ENCODE results near the gene HOXB2. TPM values are rescaled to one million over a fixed set of nuclear protein-coding genes. Genes with fewer than 3 reads are reported as not detected.
A peak's percentile ranks its signal among the peaks of the same experiment; 100 is the strongest.

The HOXB2 gene
- total and polyA plus RNA-seq, 9 of the 15 experiments (the other 6 are each of a cell fraction or from before 2014, with no cell fraction given): 2.1 to 97.7 (median 21.2) TPM

DNA sequence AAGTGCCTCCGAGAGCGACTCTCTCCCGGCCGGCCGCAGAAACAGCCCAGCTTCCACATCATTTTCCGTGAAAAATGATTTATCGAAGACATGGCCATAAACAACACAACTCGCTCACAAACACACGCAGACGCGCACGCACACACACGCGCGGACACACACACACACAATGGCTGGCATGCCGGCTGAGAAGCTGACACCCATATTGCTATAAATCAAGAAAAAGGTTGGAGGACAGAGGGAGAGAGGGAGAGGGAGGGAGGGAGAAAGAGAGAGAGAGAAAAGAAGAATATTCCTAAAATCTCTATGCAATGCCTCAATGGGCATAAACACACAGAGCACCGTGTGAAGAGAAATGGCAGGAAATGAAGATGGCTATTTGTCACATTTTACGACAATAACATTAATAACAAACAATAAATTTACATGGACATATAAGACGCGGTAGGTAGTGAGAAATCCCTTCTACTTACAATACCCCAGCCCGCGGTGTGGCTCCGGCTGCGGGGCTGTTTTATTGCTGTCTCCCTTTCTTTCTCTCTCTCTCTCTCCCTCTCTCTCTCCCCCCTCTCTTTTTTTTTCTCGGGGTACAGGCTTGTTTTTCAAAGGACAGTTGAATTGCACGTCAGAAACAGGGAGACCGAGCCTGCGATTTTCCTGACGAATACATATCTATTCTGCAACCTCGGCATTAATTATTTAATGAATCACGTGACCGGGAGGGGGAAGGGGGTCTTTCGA is 23.8 kb upstream of the HOXB2 start (continued):
- TF ChIP-seq, protein P1, sequence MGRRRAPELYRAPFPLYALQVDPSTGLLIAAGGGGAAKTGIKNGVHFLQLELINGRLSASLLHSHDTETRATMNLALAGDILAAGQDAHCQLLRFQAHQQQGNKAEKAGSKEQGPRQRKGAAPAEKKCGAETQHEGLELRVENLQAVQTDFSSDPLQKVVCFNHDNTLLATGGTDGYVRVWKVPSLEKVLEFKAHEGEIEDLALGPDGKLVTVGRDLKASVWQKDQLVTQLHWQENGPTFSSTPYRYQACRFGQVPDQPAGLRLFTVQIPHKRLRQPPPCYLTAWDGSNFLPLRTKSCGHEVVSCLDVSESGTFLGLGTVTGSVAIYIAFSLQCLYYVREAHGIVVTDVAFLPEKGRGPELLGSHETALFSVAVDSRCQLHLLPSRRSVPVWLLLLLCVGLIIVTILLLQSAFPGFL (CRISPR knock-in tag; IDR thresholded peaks at IDR 0.05): no peak
- TF ChIP-seq MAFK (IDR thresholded peaks at IDR 0.05; ENCODE audit: low read length) (peak; percentile 81), KLF16 (IDR thresholded peaks at IDR 0.05) (no peak), U2AF2 (optimal IDR thresholded peaks at IDR 0.05; ENCODE audit: low read depth, low read length) (no peak), TEAD2 (tag; IDR thresholded peaks at IDR 0.05) (no peak), C11orf30 (IDR thresholded peaks at IDR 0.05; ENCODE audit: low read depth) (peak; percentile 72), HMGN3 (IDR thresholded peaks at IDR 0.05; ENCODE audit: borderline replicate concordance, extremely low read depth, insufficient read length, low read depth, low read length) (no peak), POLR2G (IDR thresholded peaks at IDR 0.05; ENCODE audit: low read depth, low read length) (0 out of 2 replicates have a peak, but pooled peaks have one; percentile 11), MYC (IDR thresholded peaks at IDR 0.05; ENCODE audit: low read depth, low read length) (no peak), MYC (CRISPR knock-in tag; IDR thresholded peaks at IDR 0.05; ENCODE audit: borderline replicate concordance, low read depth) (no peak), ZNF436 (CRISPR knock-in tag; IDR thresholded peaks at IDR 0.05) (no peak), RBFOX2 (IDR thresholded peaks at IDR 0.05; ENCODE audit: low read depth, low read length) (0 out of 2 replicates have a peak, but pooled peaks have one; percentile 18), PHF8 (IDR thresholded peaks at IDR 0.05; ENCODE audit: borderline replicate concordance, low read length) (no peak), SRSF7 (optimal IDR thresholded peaks at IDR 0.05; ENCODE audit: low read depth, low read length) (no peak), THRAP3 (IDR thresholded peaks at IDR 0.05; ENCODE audit: borderline replicate concordance) (no peak), ZNF431 (CRISPR knock-in tag; IDR thresholded peaks at IDR 0.05) (no peak), ZNF41 (CRISPR knock-in tag; conservative IDR thresholded peaks at IDR 0.05) (no peak), PYGO2 (tag; IDR thresholded peaks at IDR 0.05) (no peak)
- TF ChIP-seq, protein P2, sequence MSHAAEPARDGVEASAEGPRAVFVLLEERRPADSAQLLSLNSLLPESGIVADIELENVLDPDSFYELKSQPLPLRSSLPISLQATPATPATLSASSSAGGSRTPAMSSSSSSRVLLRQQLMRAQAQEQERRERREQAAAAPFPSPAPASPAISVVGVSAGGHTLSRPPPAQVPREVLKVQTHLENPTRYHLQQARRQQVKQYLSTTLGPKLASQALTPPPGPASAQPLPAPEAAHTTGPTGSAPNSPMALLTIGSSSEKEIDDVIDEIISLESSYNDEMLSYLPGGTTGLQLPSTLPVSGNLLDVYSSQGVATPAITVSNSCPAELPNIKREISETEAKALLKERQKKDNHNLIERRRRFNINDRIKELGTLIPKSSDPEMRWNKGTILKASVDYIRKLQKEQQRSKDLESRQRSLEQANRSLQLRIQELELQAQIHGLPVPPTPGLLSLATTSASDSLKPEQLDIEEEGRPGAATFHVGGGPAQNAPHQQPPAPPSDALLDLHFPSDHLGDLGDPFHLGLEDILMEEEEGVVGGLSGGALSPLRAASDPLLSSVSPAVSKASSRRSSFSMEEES (CRISPR knock-in tag; IDR thresholded peaks at IDR 0.05): no peak
- TF ChIP-seq, protein P3, sequence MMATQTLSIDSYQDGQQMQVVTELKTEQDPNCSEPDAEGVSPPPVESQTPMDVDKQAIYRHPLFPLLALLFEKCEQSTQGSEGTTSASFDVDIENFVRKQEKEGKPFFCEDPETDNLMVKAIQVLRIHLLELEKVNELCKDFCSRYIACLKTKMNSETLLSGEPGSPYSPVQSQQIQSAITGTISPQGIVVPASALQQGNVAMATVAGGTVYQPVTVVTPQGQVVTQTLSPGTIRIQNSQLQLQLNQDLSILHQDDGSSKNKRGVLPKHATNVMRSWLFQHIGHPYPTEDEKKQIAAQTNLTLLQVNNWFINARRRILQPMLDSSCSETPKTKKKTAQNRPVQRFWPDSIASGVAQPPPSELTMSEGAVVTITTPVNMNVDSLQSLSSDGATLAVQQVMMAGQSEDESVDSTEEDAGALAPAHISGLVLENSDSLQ (IDR thresholded peaks at IDR 0.05): 0 out of 2 replicates have a peak, but pooled peaks have one; percentile 10
- TF ChIP-seq, protein P4, sequence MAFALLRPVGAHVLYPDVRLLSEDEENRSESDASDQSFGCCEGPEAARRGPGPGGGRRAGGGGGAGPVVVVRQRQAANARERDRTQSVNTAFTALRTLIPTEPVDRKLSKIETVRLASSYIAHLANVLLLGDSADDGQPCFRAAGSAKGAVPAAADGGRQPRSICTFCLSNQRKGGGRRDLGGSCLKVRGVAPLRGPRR (CRISPR knock-in tag; IDR thresholded peaks at IDR 0.05): no peak
- TF ChIP-seq, protein P5, sequence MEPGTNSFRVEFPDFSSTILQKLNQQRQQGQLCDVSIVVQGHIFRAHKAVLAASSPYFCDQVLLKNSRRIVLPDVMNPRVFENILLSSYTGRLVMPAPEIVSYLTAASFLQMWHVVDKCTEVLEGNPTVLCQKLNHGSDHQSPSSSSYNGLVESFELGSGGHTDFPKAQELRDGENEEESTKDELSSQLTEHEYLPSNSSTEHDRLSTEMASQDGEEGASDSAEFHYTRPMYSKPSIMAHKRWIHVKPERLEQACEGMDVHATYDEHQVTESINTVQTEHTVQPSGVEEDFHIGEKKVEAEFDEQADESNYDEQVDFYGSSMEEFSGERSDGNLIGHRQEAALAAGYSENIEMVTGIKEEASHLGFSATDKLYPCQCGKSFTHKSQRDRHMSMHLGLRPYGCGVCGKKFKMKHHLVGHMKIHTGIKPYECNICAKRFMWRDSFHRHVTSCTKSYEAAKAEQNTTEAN (CRISPR knock-in tag; IDR thresholded peaks at IDR 0.05): no peak
